HAP-1 (cell line): ENCODE data around the gene PREB.
A peak's percentile ranks its signal among the peaks of the same experiment; 100 is the strongest.

ENCODE experiments used
- DNase-seq, 2 experiments: peaks; one replicate each; pipeline ENCODE4 v3.0.0-alpha.2; 2016 to 2020; ENCODE audit warnings: low spot score in 2 of 2
- H3K27me3 ChIP-seq: fragments of 250-450 bp; sonication (Bioruptor Pico); 2 replicates; pipeline ENCODE4 v1.5.1; 2020; ENCODE audit warnings: low read depth, mild to moderate bottlenecking, moderate library complexity
- H3K36me3 ChIP-seq: fragments of 250-450 bp; sonication (Bioruptor Pico); replicated peaks from 2 replicates; pipeline ENCODE4 v1.5.1; 2020; ENCODE audit warnings: mild to moderate bottlenecking
- H3K4me1 ChIP-seq: fragments of 250-450 bp; sonication (Bioruptor Pico); 2 replicates; pipeline ENCODE4 v1.5.1; 2020; ENCODE audit warnings: mild to moderate bottlenecking
- H3K4me3 ChIP-seq: fragments of 250-450 bp; sonication (Bioruptor Pico); 2 replicates; pipeline ENCODE4 v1.5.1; 2020; ENCODE audit warnings: mild to moderate bottlenecking, moderate library complexity
- H3K9me3 ChIP-seq: fragments of 250-450 bp; sonication (Bioruptor Pico); 2 replicates; pipeline ENCODE4 v1.5.1; 2020; ENCODE audit warnings: mild to moderate bottlenecking, moderate library complexity
- in situ Hi-C: fragments of 300-500 bp; cut with MboI; formaldehyde crosslinking; loops from 3 replicates; pipeline ENCODE4 v1.14.3; 2020; ENCODE audit warnings: low sequenced_read_pairs, inconsistent platforms, mixed read lengths

PREB gene

DNA sequence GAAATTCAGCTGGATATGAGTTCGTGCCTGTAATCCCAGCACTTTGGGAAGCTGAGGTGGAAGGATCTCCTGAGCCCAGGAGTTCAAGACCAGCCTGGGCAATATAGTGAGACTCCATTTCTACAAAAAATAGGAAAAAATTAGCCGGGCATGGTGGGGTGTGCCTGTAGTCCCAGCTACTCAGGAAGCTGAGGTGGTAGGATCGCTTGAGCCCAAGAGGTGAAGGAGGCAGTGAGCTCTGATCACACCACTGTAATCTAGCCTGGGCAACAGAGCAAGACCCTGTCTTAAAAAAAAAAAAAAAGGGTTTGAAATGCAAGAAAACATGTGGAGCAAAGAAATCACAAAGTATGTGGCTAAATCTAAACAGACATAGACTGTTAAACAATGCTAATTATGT, 25.4 kb downstream of the PREB start:
- Histone ChIP-seq H3K27me3 (no peaks in the 10 kb centered on the region), H3K36me3 (no peaks in the 10 kb centered on the region), H3K9me3 (no peaks in the 10 kb centered on the region), H3K4me3 (no peak overlapping the region), H3K4me1 (no peaks in the 10 kb centered on the region)
- DNase-seq: no peak
- in situ Hi-C loops: loop anchor here (10.0 kb wide), 1 partner anchor 176 kb away; the partner anchor contains the start of gene TRIM54

GRCh38 chr2:27108221-27108620, 26.2 kb downstream of the PREB start:
- in situ Hi-C loops: loop anchor here (10.0 kb wide), 1 partner anchor 177 kb away; the partner anchor contains the start of gene TRIM54
- DNase-seq: no peak

GRCh38 chr2:27105981-27106380, 28.5 kb downstream of the PREB start:
- H3K27me3 ChIP-seq: no peaks in the 10 kb centered on the region
- H3K9me3 ChIP-seq: no peaks in the 10 kb centered on the region
- no peak for DNase-seq
- H3K36me3 ChIP-seq: no peaks in the 10 kb centered on the region
- in situ Hi-C loops: loop anchor here (10.0 kb wide), 1 partner anchor 179 kb away; the partner anchor contains the start of gene TRIM54
- H3K4me3 ChIP-seq: no peak overlapping the region
- no peaks in the 10 kb centered on the region for H3K4me1 ChIP-seq

More at GRCh38 chr2:27108221-27108620, 26.2 kb downstream of the PREB start:
- Histone ChIP-seq H3K36me3 (no peaks in the 10 kb centered on the region), H3K4me3 (no peak overlapping the region), H3K9me3 (no peaks in the 10 kb centered on the region), H3K4me1 (no peaks in the 10 kb centered on the region), H3K27me3 (no peaks in the 10 kb centered on the region)

DNA sequence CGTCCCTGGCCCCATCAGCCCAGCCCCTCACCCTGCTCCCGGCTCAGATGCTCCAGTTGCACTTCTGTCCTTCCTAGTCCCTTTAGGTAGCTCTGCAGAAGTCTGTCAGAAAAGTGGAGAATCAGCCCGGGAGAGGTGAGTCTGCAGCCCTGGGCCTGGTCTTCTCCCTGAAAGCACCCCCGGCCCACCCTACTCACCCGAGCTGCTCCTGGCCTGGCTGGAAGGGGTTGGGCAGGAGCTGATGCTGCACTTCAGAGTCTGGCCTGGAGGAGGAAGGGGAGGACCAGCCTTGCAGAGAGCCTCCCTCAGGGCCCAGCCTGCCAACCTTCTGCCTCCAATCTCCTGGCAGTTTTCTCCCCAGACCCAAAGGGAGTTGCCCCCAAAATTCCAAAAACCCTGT, 32.1 kb downstream of the PREB start:
- in situ Hi-C loops: loop anchor here (10.0 kb wide), 1 partner anchor 182 kb away; the partner anchor contains the start of gene TRIM54
- no peaks in the 10 kb centered on the region for H3K9me3 ChIP-seq

DNA sequence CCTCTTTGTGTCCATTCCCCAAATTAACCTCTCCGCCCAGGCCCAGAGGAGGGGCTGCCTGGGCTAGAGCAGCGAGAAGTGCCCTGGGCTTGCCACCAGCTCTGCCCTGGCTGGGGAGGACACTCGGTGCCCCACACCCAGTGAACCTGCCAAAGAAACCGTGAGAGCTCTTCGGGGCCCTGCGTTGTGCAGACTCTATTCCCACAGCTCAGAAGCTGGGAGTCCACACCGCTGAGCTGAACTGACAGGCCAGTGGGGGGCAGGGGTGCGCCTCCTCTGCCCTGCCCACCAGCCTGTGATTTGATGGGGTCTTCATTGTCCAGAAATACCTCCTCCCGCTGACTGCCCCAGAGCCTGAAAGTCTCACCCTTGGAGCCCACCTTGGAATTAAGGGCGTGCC, 34.4 kb downstream of the PREB start:
- DNase-seq: no peak
- no peaks in the 10 kb centered on the region for H3K27me3 ChIP-seq
- no peaks in the 10 kb centered on the region for H3K9me3 ChIP-seq
- H3K36me3 ChIP-seq: peaks cover 4% of the 10 kb centered on the region; the same call in 1 of the 2 replicates
- in situ Hi-C loops: loop anchor here (10.0 kb wide), 1 partner anchor 185 kb away; the partner anchor contains the start of gene TRIM54
- H3K4me1 ChIP-seq: 0 out of 2 replicates have a peak, but pooled peaks cover 2% of the 10 kb centered on the region
- H3K4me3 ChIP-seq: no peak overlapping the region

More for the DNA sequence above, 32.1 kb downstream of the PREB start:
- Histone ChIP-seq H3K36me3 (peaks cover 4% of the 10 kb centered on the region; the same call in 1 of the 2 replicates), H3K4me1 (no peaks in the 10 kb centered on the region), H3K4me3 (no peak overlapping the region), H3K27me3 (no peaks in the 10 kb centered on the region)
- no peak for DNase-seq

- H3K4me3 ChIP-seq: no peak overlapping the region
- 0 out of 2 replicates have a peak, but pooled peaks cover 2% of the 10 kb centered on the region for H3K4me1 ChIP-seq
- peaks cover 4% of the 10 kb centered on the region; the same call in 1 of the 2 replicates for H3K36me3 ChIP-seq
- in situ Hi-C loops: no loop called here
- H3K9me3 ChIP-seq: no peaks in the 10 kb centered on the region
- DNase-seq: no peak
- no peaks in the 10 kb centered on the region for H3K27me3 ChIP-seq
These were observed 35.0 kb downstream of the PREB start for GRCh38 chr2:27099334-27099955.

DNA sequence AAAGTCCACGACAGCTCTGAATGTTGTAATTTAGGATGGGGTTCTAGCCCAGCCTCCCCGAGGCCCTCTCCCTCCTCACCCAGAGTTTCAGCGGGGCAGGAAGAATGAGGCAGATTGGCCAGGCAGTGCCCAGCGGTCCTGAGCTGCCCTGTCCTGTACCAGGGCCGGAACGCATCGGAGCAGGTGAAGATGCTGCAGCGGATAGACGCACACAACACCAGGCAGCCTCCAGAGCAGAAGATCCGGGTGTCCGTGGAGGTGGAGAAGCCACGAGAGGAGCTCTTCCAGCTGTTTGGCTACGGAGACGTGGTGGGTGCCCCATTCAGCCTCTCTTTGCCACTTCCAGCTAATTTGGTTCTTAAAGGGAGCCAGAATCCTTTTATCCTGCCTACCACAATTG, 37.1 kb downstream of the PREB start:
- no peaks in the 10 kb centered on the region for H3K27me3 ChIP-seq
- DNase-seq: no peak
- no peaks in the 10 kb centered on the region for H3K9me3 ChIP-seq
- 0 out of 2 replicates have a peak, but pooled peaks cover 2% of the 10 kb centered on the region for H3K4me1 ChIP-seq
- no peak overlapping the region for H3K4me3 ChIP-seq
- in situ Hi-C loops: no loop called here
- peaks cover 4% of the 10 kb centered on the region; the same call in 1 of the 2 replicates for H3K36me3 ChIP-seq

DNA sequence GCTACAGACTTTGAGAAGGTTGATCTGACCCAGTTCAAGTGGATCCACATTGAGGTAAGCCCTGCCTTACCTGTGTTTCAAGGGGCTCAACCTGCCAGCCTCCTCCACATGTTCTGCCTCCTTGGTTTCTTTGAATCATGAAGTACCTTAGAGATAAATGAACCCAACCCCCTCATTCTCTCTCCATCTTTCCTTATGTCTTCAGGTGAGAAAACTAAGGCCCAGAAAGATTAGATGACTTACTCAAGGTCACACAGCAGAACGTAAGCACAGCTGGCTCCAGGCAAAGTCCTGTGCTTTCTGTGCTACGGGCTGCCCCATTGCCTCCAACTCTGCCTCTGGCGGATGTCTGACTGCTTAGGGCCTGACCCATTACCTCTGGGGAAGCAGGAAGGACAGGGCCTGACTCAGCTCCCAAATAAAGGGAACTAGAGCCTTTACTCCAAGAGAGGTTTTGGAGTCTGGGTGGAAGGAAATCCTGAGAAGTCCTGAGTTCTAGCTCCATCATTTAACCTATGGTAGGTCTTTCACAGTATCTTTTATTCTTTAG, 37.6 kb downstream of the PREB start:
- Histone ChIP-seq H3K36me3 (peaks cover 4% of the 10 kb centered on the region; the same call in 1 of the 2 replicates), H3K4me1 (0 out of 2 replicates have a peak, but pooled peaks cover 2% of the 10 kb centered on the region)
- in situ Hi-C loops: no loop called here

GRCh38 chr2:27095745-27096651, 38.4 kb downstream of the PREB start:
- Histone ChIP-seq H3K36me3 (peaks cover 4% of the 10 kb centered on the region; the same call in 1 of the 2 replicates), H3K9me3 (no peaks in the 10 kb centered on the region), H3K4me1 (0 out of 2 replicates have a peak, but pooled peaks cover 2% of the 10 kb centered on the region), H3K27me3 (no peaks in the 10 kb centered on the region), H3K4me3 (peak overlapping the region; percentile 12)
- in situ Hi-C loops: no loop called here
- peak; percentile 42 to 71 for DNase-seq

More for the DNA sequence above, 37.6 kb downstream of the PREB start:
- no peak for DNase-seq
- Histone ChIP-seq H3K27me3 (no peaks in the 10 kb centered on the region), H3K4me3 (no peak overlapping the region), H3K9me3 (no peaks in the 10 kb centered on the region)

GRCh38 chr2:27095427-27095744, 39.0 kb downstream of the PREB start:
- in situ Hi-C loops: no loop called here
- DNase-seq: no peak
- Histone ChIP-seq H3K9me3 (no peaks in the 10 kb centered on the region), H3K4me3 (no peak overlapping the region), H3K27me3 (no peaks in the 10 kb centered on the region), H3K4me1 (0 out of 2 replicates have a peak, but pooled peaks cover 2% of the 10 kb centered on the region), H3K36me3 (peaks cover 3% of the 10 kb centered on the region; the same call in 1 of the 2 replicates)

GRCh38 chr2:27094353-27094984, 40.0 kb downstream of the PREB start:
- no peaks in the 10 kb centered on the region for H3K27me3 ChIP-seq
- DNase-seq: no peak
- H3K9me3 ChIP-seq: no peaks in the 10 kb centered on the region
- in situ Hi-C loops: no loop called here
- no peak overlapping the region for H3K4me3 ChIP-seq
- 0 out of 2 replicates have a peak, but pooled peaks cover 2% of the 10 kb centered on the region for H3K4me1 ChIP-seq
- H3K36me3 ChIP-seq: no peaks in the 10 kb centered on the region

- H3K9me3 ChIP-seq: no peaks in the 10 kb centered on the region
- no peaks in the 10 kb centered on the region for H3K27me3 ChIP-seq
- no peaks in the 10 kb centered on the region for H3K36me3 ChIP-seq
- 0 out of 2 replicates have a peak, but pooled peaks cover 2% of the 10 kb centered on the region for H3K4me1 ChIP-seq
- DNase-seq: no peak
- H3K4me3 ChIP-seq: no peak overlapping the region
- in situ Hi-C loops: no loop called here
These were observed 40.7 kb downstream of the PREB start for GRCh38 chr2:27093430-27094352.
